Stimulated activated CD8-positive, alpha-beta memory T cell treated with anti-CD3 and anti-CD28 coated beads, Interleukin-15, amount 100 ng/mL, for 1 hour (primary cell): Measurements from ENCODE around the gene PNMA8A.
"Not testable (repeated sequence)": the region's sequence is repeated elsewhere in the genome, so short reads cannot be mapped to it uniquely, and the experiment has no call there.

Source experiments
- DNase-seq: peaks from one replicate; pipeline ENCODE4 v3.0.0-alpha.2; 2020; ENCODE audit warnings: low read depth

PNMA8A gene

GRCh38 chr19:46471116-46471733, at the start of gene PNMA8A:
Gene PNMA8A, minus strand, starts transcription at chr19:46471563. Its CDS starts 528 bp downstream, at chr19:46471035.
- DNase-seq: no peak

DNA sequence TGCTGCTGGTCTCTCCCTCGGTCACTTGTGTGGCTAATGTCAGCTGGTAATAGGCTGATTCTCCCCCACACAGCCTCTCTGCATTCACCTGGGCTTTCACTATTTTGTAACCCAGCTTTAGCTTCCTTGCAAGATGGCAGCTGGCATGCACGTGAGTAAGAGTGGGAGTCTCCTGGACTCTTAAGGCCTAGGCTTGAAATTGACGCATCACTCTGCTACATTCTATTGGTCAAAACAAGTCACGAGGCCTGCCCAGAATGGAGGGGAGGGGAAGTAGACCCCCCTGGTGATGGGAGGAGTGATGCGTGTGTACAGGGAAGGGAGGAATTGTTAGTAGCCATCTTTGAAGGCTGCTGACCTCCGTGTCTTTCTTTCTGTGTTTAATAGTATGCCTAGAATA, 49.3 kb upstream of the PNMA8A start:
- no peak for DNase-seq

DNA sequence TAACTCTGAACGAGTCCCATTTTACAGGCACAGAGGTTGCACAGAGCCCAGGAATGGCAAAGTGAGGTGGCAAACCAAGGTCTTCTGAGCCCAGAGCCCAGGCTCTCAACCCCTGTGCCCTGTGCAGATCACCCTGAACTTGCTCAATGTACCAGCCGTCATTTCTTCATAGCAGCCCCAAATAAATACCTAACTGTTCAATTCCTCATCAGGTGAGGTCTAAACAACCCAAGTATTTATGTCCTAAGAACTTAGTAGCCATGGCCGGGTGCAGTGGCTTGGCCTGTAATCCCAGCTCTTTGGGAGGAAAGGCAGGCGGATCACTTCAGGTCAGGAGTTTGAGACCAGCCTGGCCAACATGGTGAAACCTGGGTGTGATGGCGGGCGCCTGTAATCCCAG, 46.1 kb upstream of the PNMA8A start:
- DNase-seq: no peak

DNA sequence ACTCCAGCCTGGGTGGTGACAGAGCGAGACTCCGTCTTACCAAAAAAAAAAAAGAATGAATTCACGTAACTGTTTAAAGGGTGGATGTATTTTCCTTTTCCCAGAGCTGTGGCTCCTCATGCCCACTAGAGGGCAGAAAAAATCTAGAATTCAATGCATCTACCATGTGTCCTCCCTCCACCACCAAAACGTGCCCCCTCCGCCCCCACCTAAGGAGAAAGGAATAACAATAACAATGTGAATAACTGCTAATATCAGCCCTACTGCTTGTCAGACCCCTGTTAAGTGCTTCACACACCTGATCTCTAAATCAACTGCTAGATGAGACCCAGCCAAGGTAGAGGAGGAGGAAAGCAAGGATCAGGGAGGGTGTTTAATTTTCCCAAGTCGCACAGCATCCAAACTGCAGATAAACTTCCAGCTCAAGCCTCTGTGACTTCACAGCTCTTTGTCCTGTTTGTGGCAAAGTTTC, 44.6 kb upstream of the PNMA8A start:
- DNase-seq: no peak

DNA sequence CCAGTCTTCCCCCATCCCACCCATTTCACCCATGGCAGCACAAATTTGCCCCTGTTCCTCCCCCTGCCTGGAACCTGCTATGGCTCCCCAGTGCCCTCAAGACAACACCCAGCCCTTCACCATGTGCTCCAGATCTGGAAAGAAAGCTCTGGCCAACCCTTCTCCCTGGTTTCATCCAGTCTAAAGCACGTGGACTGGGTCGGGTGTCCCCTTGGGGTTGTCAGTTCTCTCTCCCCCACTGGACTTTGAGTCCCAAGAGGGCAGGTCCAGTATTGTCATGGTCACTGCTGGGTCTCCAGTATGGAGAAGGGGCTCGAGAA, 43.9 kb upstream of the PNMA8A start:
- DNase-seq: no peak

- no peak for DNase-seq
These were observed 43.4 kb upstream of the PNMA8A start for GRCh38 chr19:46514589-46515289.

DNA sequence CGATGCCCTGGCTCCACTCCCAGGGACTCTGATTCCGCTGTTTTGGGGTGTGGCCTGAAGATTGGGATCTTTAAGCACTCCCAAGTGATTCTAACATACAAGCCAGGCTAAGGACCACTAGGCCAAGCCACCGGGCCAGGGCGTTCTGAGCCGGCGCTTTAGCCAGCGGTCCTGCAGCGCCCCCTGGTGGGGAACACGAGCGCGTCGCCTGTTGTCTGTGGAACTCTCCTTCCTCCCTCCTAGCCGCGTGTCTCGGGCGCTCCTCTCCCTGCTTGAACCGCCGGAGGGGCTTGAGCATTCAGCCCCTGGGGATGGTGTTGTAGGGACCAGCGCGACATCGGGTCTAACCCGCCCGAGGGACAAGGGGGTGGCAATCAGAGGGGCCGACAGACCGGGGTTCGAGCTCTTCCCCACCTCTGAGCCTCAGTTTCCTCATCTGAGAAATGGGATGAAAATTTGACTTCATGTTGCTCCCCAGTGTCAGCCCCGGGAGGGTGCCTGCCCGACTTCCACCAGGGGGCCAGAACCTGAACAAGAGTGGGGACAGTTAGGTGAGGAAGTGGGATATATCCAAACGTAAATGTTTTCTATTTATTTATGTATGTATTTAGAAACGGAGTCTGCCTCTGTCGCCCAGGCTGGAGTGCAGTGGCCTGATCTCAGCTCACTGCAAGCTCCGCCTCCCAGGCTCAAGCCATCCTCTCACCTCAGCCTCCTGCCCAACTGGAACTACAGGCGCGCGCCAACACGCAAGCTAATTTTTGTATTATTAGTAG, 42.3 kb upstream of the PNMA8A start:
- DNase-seq: peak; percentile 72

DNA sequence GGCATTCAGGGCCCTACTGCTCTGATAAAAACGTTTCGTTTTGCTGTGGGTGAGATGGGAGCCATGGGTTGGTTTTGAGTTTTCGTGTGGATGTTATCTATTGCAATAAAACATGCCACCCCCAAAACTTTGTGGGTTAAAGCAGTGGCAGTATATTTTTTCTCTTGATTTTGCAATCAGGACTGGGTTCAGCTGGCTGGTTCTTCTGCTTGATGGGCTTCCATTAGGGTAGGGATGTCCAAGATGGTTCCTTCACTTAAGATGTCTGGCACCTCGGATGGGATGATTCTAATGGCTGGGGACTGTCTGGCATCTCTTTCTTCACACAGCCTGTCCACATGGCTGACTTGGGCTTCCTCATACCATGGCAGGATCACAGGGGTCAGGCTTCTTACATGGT, 39.9 kb upstream of the PNMA8A start:
- DNase-seq: no peak

GRCh38 chr19:46508206-46508605, 36.8 kb upstream of the PNMA8A start:
- no peak for DNase-seq

GRCh38 chr19:46503848-46504453, 32.6 kb upstream of the PNMA8A start:
- DNase-seq: no peak

- DNase-seq: no peak
These were observed 31.5 kb upstream of the PNMA8A start for GRCh38 chr19:46502891-46503290.

GRCh38 chr19:46499692-46500091, 28.3 kb upstream of the PNMA8A start:
- no peak for DNase-seq

GRCh38 chr19:46497773-46498172, 26.4 kb upstream of the PNMA8A start:
- DNase-seq: no peak

GRCh38 chr19:46496886-46497285, 25.5 kb upstream of the PNMA8A start:
- DNase-seq: not testable (repeated sequence)

GRCh38 chr19:46496304-46496703, 24.9 kb upstream of the PNMA8A start:
- DNase-seq: no peak

DNA sequence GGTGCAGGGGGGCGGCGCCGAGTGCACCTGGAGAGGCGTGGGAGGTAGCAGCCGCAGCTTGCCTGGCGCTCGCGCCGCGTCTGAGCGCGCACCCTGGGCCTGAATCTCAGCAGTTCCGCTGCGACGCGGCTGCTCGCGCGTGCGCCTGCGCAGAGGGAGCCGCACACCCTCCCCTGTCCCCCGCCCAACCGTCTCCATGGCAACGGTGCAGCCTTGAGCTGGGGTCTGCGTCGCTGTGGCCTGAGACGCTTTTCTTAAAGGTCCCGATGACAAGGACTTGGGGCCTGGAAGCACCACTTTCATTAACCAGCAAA, 24.4 kb upstream of the PNMA8A start, which contains the start of gene PNMA8B:
Gene PNMA8B (minus strand): TSS at position 82 of the 314 bp plus-strand sequence. CDS start 402 bp downstream, outside the sequence.
- DNase-seq: no peak

GRCh38 chr19:46494941-46495785, 23.8 kb upstream of the PNMA8A start:
- DNase-seq: no peak

DNA sequence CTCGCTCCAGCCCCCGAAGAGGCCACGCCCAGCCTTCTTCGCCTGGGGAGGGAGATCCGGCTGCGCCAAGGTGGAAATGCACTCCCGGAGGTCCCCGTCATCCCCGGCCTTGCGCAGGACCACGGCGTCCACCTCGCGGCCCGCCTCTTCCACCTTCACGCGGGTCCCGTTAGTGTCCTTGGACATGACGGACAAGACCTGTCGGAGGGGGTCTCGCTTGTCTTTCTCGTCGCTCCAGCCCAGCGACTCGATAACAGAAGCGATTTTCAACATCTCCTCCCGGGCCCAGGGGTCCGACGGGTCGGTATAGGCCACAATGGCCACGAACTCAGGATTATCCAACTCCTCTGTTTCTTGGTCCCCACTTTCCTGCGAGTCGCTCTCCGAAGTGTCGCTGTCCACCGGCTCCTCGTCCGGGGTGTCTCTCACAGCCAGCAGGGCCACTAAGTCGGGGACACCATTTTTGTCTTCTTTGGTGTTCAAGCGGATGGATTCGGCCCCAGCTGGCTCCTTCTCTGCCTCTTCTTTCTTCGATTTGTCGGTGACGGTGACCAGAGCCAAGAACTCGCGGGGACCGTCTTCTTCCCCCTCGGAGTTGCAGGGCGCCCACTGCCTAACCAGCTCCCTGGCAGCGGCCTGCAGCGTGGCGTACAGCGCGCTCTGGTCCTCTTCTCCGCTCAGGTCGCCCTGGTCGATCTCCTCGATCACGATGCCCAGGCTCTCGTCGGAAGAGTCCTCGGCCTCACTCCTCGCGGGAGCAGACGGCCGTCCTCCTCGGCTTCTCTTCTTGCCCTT, 23.0 kb upstream of the PNMA8A start:
- DNase-seq: no peak

GRCh38 chr19:46493236-46494145, 22.1 kb upstream of the PNMA8A start:
- no peak for DNase-seq

- no peak for DNase-seq
These were observed 21.5 kb upstream of the PNMA8A start for GRCh38 chr19:46492841-46493235.
